OCI-LY7 (cell line): Measurements from ENCODE around the gene PNCK. TPM values are rescaled to one million over a fixed set of nuclear protein-coding genes. Genes with fewer than 3 reads are reported as not detected.

Source experiments
- BruUV-seq: library from RNA; stranded (reverse); fragments of 400-500 nt; replicated peaks from 2 replicates; lab custom pipeline; 2021; lab: Mats Ljungman, UMichigan
- CTCF ChIA-PET: fragments of 300-600 bp; sonication (Branson Sonifier 250); formaldehyde crosslinking; loops from one replicate; lab custom pipeline; 2022; ENCODE audit warnings: antibody characterized with exemption; ENCODE audit not compliant: unreplicated experiment; lab: Charles Lee
- POLR2A ChIA-PET: fragments of 300-600 bp; sonication (Branson Sonifier 250); formaldehyde crosslinking; loops from one replicate; lab custom pipeline; 2022; ENCODE audit warnings: antibody characterized with exemption; lab: Charles Lee
- DNase-seq: peaks from one replicate; pipeline ENCODE4 v3.0.0-alpha.2; 2015; ENCODE audit warnings: low spot score
- H2AFZ ChIP-seq: fragments of 200-600 bp; sonication (generic), shearing (Covaris generic); 2 replicates; pipeline ENCODE4 v1.6.1; 2014; ENCODE audit warnings: mild to moderate bottlenecking, antibody characterized with exemption, low read length, moderate library complexity
- H3K27ac ChIP-seq: fragments of 200-600 bp; sonication (generic); 2 replicates; pipeline ENCODE4 v1.5.1; 2014; ENCODE audit warnings: mixed run types, low read depth, mild to moderate bottlenecking, moderate library complexity, low read length, inconsistent platforms; ENCODE audit not compliant: poor library complexity, severe bottlenecking
- H3K36me3 ChIP-seq: fragments of 200-600 bp; sonication (generic); 2 replicates; pipeline ENCODE4 v1.6.1; 2014; ENCODE audit warnings: mild to moderate bottlenecking, antibody characterized with exemption, low read length, moderate library complexity, mixed read lengths; ENCODE audit not compliant: insufficient read depth
- H3K4me1 ChIP-seq: fragments of 200-600 bp; sonication (generic); 2 replicates; pipeline ENCODE4 v1.5.1; 2014; ENCODE audit warnings: mild to moderate bottlenecking, low read length; ENCODE audit not compliant: insufficient read depth, poor library complexity, severe bottlenecking
- H3K4me2 ChIP-seq: fragments of 200-600 bp; sonication (generic); 2 replicates; pipeline ENCODE4 v1.6.1; 2014; ENCODE audit warnings: mild to moderate bottlenecking, low read length
- H3K4me3 ChIP-seq: fragments of 200-600 bp; sonication (generic); 2 replicates; pipeline ENCODE4 v1.5.1; 2014; ENCODE audit warnings: mild to moderate bottlenecking, low read depth, low read length; ENCODE audit not compliant: poor library complexity, severe bottlenecking
- H3K79me2 ChIP-seq: fragments of 200-600 bp; sonication (generic); 2 replicates; pipeline ENCODE4 v1.6.1; 2016; ENCODE audit warnings: low read depth, mild to moderate bottlenecking, low read length, moderate library complexity, mixed read lengths; ENCODE audit not compliant: insufficient read depth
- H3K9me2 ChIP-seq: fragments of 200-600 bp; sonication (generic); 2 replicates; pipeline ENCODE4 v1.6.1; 2016; ENCODE audit warnings: mild to moderate bottlenecking, low read length, mixed read lengths; ENCODE audit not compliant: insufficient read depth
- H3K9me3 ChIP-seq: fragments of 200-600 bp; sonication (generic); 2 replicates; pipeline ENCODE4 v1.6.1; 2014; ENCODE audit warnings: mild to moderate bottlenecking, mixed run types, low read length, mixed read lengths
- H4K20me1 ChIP-seq: fragments of 200-600 bp; sonication (generic); 2 replicates; pipeline ENCODE4 v1.6.1; 2014; ENCODE audit warnings: mild to moderate bottlenecking, antibody characterized with exemption, low read length, moderate library complexity, mixed read lengths; ENCODE audit not compliant: insufficient read depth
- CTCF ChIP-seq: fragments of 200-600 bp; sonication (generic); conservative IDR thresholded peaks from 2 replicates; pipeline ENCODE4 v1.5.1; 2014; ENCODE audit warnings: mild to moderate bottlenecking, antibody characterized with exemption, low read length, moderate library complexity, mixed read lengths
- EZH2phosphoT487 ChIP-seq: fragments of 200-600 bp; sonication (generic); IDR thresholded peaks from 2 replicates; pipeline ENCODE4 v1.6.1; 2018; ENCODE audit warnings: low read depth, borderline replicate concordance, mild to moderate bottlenecking, mixed run types, antibody characterized with exemption, low read length, moderate library complexity, mixed read lengths
- intact Hi-C: fragments of 100-400 bp; cut with micrococcal nuclease; formaldehyde crosslinking; loops from one replicate; pipeline ENCODE4 v1.10.0; 2022; ENCODE audit not compliant: unreplicated experiment
- total RNA-seq, 2 experiments: library from RNA; depleted of rRNA in 1 of 2; stranded (reverse); fragments of >200 nt in 1 of 2; shearing (Covaris generic) in 1 of 2; gene quantifications; 2 replicates each; pipeline ENCODE4 v1.2.3, GENCODE V29; 2014 to 2022

The PNCK gene
- total RNA-seq, 2 experiments from 2014 or later = 0.19 TPM; not detected in 1

GRCh38 chrX:153646620-153647373 lies 26.8 kb downstream of the PNCK start, which contains the start of gene DUSP9:
Gene DUSP9 (plus strand): TSS chrX:153647203. CDS start chrX:153647954, 751 bp downstream.
- intact Hi-C loops = no loop called here
- POLR2A ChIA-PET = no interaction called here
- CTCF ChIA-PET = no interaction called here
- H3K4me2 ChIP-seq = no peak within 1 kb of the TSS
- BruUV-seq = no TSS peak
- TF ChIP-seq EZH2phosphoT487 (no peak), CTCF (no peak)
- no peak for DNase-seq
- H3K4me3 ChIP-seq = no peak within 1 kb of the TSS
- no peaks in the 10 kb centered on the region for H3K9me3 ChIP-seq
- no peaks in the 10 kb centered on the region for H3K79me2 ChIP-seq
- no peak within 1 kb of the TSS for H3K27ac ChIP-seq
- no peaks in the 10 kb centered on the region for H4K20me1 ChIP-seq
- H3K4me1 ChIP-seq = no peaks in the 10 kb centered on the region
- H3K9me2 ChIP-seq = no peaks in the 10 kb centered on the region
- no peak within 1 kb of the TSS for H2AFZ ChIP-seq
- no peaks in the 10 kb centered on the region for H3K36me3 ChIP-seq

- ChIA-PET POLR2A (no interaction called here), CTCF (no interaction called here)
- TF ChIP-seq CTCF (no peak), EZH2phosphoT487 (no peak)
- H3K4me2 ChIP-seq = no peak overlapping the region
- no peak overlapping the region for H3K4me3 ChIP-seq
- no TSS peak for BruUV-seq
- H3K9me3 ChIP-seq = no peaks in the 10 kb centered on the region
- intact Hi-C loops = no loop called here
- no peaks in the 10 kb centered on the region for H4K20me1 ChIP-seq
- DNase-seq = no peak
- H2AFZ ChIP-seq = no peak overlapping the region
- H3K79me2 ChIP-seq = no peaks in the 10 kb centered on the region
- no peaks in the 10 kb centered on the region for H3K9me2 ChIP-seq
- no peaks in the 10 kb centered on the region for H3K36me3 ChIP-seq
- no peak overlapping the region for H3K27ac ChIP-seq
- no peaks in the 10 kb centered on the region for H3K4me1 ChIP-seq
Observed at GRCh38 chrX:153645921-153646488, 27.6 kb downstream of the PNCK start.

GRCh38 chrX:153645151-153645550 lies 28.5 kb downstream of the PNCK start:
- no TSS peak for BruUV-seq
- Histone ChIP-seq H3K4me2 (no peak overlapping the region), H3K27ac (no peak overlapping the region), H3K9me3 (no peaks in the 10 kb centered on the region), H3K4me1 (no peaks in the 10 kb centered on the region), H4K20me1 (no peaks in the 10 kb centered on the region), H3K4me3 (no peak overlapping the region), H3K9me2 (no peaks in the 10 kb centered on the region), H2AFZ (no peak overlapping the region), H3K36me3 (no peaks in the 10 kb centered on the region), H3K79me2 (no peaks in the 10 kb centered on the region)
- POLR2A ChIA-PET = no interaction called here
- CTCF ChIA-PET = no interaction called here
- intact Hi-C loops = no loop called here
- TF ChIP-seq EZH2phosphoT487 (no peak), CTCF (no peak)
- DNase-seq = no peak
